ENCODE measurements around the gene HSPB2. TPM values are rescaled to one million over a fixed set of nuclear protein-coding genes. Genes with fewer than 3 reads are reported as not detected.
"Not testable (repeated sequence)": the region's sequence is repeated elsewhere in the genome, so short reads cannot be mapped to it uniquely, and the experiment has no call there.

Gene HSPB2
- total RNA-seq, 1 donor from 2014 or later = 43.7 TPM

DNA sequence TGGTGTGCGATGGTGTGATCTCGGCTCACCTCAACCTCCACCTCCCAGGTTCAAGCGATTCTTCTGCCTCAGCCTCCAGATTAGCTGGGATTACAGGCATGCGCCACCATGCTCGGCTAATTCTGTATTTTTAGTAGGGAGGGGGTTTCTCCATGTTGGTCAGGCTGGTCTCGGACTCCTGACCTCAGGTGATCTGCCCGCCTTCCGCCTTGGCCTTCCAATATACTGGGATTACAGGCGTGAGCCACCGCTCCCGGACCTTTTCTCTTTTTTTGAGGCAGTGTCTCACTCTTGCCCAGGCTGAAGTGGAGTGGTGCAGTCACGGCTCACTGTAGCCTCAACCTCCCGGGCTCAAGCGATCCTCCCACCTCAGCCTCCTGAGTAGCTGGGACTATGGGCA is 20.6 kb downstream of the HSPB2 start:
- ATAC-seq; DNase-seq (ENCODE audit: missing footprints); intact Hi-C loops (cut with DNase I): not testable (repeated sequence)

DNA sequence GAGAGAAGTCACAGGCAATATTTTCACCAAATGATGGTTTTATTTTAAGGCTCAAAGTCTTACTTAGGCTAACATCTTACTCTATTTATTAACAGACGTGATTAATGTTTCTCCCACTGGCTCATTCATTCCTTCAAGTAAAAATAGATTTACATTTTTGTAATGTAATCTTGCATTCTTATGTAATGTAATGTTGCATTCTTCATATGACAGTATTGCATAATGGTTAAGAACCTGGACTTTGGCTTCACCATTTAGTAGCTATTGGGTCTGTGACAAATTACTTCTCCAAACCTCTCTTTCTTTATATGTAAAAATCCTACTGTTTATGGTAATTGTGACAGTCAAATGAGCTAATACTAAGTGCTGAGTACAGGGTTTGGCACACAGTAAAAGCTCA is 21.3 kb downstream of the HSPB2 start:
- no peak for ATAC-seq

DNA sequence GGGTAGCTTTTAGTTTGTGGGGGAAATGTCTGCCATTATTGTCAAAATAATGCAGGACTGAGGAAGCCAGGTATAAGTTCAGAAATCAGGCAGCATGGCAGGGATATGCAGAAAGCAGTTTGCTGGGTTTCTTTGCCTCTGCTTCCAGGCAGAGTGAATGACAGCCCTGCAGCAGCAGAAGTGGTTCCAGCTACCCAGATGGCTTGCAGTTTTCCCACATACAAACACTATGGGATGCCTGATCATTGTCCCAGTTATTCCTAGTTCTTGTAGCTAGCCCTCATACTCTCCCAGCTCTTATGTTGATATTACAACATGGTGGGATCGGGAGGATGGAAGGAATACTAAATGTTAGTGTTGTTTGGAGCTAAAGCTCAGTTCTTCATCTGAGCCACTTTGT is 21.8 kb downstream of the HSPB2 start:
- intact Hi-C loops (cut with DNase I) = loop anchor here (2.0 kb wide), 1 partner anchor 42 kb away; no protein-coding TSS in a partner anchor

More for the DNA sequence above, 21.3 kb downstream of the HSPB2 start:
- intact Hi-C loops (cut with DNase I) = loop anchor here (2.0 kb wide), 1 partner anchor 43 kb away; no protein-coding TSS in a partner anchor
- no peak for DNase-seq (ENCODE audit: missing footprints)

DNA sequence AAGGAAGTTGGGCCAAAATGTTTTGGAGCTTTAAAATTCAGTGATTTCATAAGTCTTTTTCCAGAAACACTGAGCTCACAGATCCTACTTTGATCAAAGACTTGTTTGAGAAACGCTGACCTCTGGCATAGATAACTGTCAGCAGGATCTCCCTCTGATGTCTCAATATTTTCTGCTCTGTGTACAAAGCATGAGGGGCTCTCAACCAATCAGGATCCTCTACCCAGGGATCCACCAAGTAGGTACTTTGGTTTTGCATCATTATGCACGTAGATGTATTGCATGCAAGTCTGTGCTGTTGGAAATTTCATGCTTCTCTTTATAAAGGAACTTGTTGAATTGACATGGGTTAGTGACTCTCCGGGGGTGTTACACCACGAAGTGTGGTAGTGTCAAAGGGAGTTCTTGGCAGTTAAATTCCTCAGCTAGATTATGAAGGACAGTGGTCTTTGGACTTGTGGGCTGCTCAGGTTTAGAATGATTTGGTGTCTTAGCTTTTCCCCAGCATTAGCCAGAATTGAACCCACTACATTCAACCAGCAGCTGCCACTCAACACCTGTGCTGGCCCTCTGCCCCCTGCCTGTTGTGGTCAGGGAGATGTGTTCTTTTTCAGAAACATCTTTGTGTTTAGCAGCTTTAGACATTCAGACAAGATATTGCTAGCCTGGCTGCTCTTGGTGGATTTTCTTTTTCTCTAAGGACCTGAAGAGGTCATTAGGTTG is 22.9 kb downstream of the HSPB2 start:
- intact Hi-C loops (cut with DNase I) = loop anchor here (2.0 kb wide), 1 partner anchor 41 kb away; no protein-coding TSS in a partner anchor
- ATAC-seq = no peak
- no peak for DNase-seq (ENCODE audit: missing footprints)

More for the DNA sequence above, 21.8 kb downstream of the HSPB2 start:
- DNase-seq (ENCODE audit: missing footprints) (no peak), ATAC-seq (no peak)

DNA sequence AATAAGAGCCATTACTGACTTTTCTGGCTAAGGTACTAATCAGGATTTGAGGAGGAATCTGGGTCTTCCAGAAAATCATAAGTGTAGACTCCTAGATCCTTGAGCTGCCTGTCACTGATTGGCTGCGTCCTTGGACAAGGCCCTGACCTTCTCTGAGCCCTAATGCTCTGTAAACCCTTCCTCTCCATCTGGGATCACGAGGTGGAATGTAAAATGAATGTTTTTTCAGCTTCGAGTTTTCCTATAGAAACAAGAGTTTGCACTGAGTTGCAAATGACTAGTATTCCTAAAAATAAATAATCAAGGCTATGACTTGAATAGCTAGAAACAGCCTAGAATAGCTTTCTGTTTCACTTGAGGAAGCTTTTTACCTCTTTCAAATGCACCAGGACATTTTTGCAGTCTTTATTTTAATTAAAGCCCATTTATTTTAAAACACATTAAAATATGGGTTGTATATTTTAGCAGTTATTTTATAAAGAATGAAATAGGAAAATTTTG is 23.6 kb downstream of the HSPB2 start:
- ATAC-seq (no peak), DNase-seq (ENCODE audit: missing footprints) (no peak)
- intact Hi-C loops (cut with DNase I) = no loop called here

DNA sequence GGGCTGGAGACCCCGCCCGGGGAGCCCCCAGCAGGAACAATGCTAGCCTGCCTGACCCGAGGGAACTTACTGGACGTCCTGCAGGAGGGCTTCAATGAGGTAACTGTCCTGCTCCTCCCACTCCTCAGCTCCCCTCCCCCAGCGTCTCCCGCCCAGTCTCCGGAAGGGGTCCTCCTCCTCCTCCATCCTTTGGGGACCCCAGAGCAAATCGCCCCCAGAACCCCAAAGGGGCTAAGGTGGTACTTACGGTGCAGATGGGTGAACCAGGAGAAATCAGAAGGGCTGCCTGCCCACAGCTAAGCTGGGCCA is 24.9 kb downstream of the HSPB2 start:
- DNase-seq (ENCODE audit: missing footprints) (no peak), ATAC-seq (peak; percentile 1)
- intact Hi-C loops (cut with DNase I) = no loop called here

DNA sequence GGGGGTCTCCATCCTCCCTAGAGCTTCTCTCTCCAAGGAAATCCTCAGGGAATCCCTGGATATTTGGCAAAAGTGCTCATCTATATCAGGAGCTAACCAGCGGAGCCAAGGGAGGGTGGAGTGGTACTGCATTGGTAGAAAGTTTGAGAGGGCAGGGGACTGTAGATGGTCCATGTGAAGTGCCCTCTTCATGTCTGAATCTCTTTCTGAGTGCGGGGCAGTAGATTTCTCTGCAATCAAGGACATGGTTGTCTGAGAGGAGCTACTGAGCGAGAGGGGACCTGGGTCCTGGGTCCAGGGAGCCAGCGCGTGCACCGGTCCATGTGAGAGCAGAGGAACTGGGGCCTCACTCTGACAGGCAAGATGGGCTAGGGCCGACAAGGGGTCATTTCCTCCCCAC is 25.3 kb downstream of the HSPB2 start:
- ATAC-seq = peak; percentile 3
- no peak for DNase-seq (ENCODE audit: missing footprints)
- intact Hi-C loops (cut with DNase I) = no loop called here

DNA sequence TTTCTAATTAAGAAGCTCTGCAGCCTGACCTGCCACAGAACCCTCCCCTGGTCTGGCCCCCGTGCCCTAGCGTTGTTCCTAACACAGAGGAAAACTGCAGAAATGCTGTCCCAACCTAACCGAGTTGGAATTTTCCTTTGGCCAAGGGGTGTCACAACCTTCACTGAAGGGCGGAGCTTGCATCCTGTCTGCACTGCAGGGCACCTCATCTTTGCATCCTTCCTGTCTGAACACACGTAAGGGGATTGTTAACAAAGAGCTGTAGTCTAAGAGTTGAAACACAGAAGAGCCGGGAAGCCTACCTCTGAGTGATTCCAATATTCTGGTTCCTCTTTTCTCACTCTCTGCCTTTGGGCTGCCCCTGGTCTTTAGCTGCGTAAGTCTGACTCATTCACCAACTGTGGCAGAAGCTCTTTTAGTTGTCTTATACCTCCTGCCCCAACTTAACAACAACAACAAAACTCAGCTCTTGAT is 26.2 kb downstream of the HSPB2 start:
- DNase-seq (ENCODE audit: missing footprints) = no peak
- ATAC-seq = no peak
- intact Hi-C loops (cut with DNase I) = no loop called here

DNA sequence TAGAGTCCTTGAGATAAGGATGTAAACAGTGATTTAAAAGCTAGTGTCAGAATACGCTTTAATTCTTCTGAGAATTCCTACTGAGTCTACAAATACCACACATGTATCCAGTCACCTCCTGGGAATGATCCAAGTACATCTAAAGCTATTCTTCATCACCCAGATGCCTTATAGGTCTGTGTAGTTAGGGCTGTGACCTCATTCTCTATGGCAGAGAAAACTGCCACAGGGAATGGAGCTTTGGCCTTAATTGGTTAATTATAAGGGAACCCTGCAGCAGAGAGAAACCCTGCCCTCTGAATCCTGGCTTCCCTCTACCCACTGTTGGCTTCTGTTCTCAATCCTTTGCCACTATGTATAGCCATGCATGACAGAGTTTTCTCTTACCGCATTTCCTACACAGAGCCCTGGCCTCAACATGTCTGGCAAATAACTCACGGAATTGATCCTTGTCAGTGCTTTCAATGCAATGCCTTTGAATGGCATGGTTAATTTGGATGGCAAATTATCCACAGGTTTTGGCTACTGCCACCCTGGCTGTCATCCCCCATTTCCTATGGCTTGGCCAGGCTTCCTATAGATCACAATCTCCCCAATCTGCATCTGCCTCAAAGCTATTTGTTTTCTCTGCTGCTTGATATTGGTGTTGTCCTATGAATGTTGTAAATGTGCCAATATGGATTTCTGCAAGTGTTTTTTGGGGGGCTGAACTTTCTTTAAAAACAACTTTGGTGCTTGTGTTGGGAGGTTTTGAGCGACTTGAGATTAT is 27.5 kb downstream of the HSPB2 start:
- intact Hi-C loops (cut with DNase I) = no loop called here
- ATAC-seq = no peak
- DNase-seq (ENCODE audit: missing footprints) = no peak

DNA sequence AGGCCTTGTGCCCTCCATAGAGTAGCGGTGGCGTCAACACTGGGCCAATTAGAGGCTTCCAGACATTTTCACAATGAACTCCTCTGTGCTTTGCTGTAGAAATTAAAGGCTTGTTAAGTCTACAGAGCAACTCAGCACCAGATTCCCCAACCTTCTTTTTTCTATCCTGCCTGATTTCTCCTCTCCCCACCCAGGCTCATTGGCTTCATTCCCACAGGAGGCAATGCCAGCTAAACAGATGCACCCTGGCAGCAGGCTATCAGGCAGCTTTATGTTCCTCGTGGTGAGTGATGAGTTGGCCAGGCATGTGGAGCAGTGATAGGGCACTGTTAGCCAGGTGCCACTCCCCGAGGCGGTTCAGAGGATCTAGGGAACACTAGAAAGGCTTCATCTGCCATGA is 29.4 kb downstream of the HSPB2 start:
- ATAC-seq (peak; percentile 74), DNase-seq (ENCODE audit: missing footprints) (no peak)
- intact Hi-C loops (cut with DNase I) = no loop called here

DNA sequence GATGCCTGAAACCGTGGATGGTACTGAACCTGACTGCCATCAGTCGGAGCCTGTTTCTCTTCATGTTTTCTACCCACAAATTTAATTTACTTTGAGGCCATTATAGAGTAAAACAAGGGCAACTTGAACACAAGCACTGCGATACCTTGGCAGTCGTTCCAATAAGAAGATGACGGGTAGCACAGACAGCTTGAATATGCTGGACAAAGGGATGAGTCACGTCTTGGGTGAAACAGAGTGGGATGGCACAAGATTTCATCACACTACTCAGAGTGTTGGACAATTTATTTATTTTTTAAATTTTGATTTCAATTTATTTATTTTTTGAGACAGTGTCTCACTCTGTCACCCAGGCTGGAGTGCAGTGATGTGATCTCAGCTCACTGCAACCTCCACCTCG is 30.3 kb downstream of the HSPB2 start:
- intact Hi-C loops (cut with DNase I) = no loop called here
- DNase-seq (ENCODE audit: missing footprints) (no peak), ATAC-seq (no peak)

DNA sequence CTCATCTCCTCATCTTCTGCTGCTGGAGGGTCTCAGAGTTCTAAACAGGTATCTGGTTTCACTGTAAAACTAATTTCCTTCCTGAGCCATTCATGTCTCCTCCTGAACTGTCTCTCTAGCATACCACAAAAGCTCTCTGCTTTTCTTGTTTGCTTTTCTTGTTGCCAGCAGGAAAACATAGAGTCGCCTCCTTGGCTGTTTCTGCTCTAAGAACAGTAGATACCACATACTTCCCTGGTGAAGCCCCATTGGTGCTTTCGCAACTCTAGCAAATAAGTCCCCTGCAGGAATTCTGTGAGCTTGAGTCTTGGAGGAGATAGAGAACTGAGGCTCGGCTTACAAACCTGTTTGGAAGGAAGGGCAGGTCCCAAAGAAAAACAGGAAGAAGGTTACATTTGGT is 31.6 kb downstream of the HSPB2 start:
- intact Hi-C loops (cut with DNase I) = no loop called here
- no peak for ATAC-seq
- no peak for DNase-seq (ENCODE audit: missing footprints)

DNA sequence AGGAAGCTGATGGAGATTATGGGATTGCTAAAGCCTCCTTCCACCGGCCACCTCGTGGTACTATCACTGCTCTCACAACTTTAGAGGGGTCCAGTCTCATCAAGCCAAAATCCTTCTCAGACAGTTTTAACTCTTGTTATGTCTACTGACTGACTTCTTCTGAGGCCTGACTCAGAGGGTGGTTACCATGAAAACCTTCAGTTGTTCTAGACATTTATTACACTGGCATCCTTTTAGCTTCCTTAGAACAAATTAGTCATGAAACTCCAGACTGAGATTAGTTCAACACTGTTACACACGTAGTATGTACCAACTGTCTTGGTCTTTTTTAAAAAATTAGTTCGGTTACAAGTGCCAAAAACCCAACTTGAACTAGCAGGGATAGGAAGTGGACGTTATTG is 32.1 kb downstream of the HSPB2 start:
- ATAC-seq (no peak), DNase-seq (ENCODE audit: missing footprints) (no peak)
- intact Hi-C loops (cut with DNase I) = no loop called here

DNA sequence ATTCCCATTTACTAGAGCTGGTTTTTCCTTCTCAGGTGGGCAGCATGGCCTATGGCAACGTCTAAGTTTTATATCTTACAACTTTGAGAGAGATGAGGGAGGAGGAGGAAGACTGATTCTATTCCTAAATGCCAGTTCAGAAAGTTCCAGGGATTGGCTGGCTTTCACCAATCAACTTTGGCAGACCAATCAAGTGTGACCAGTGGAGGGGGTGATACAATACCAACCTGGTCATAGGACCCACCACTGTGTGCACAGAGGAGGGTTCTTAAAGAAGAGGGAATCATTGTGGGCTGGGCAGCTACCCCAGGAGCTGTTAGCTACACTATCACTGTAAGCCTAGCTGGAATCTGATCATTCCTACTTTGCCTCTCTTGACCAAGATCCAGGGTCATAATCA is 32.7 kb downstream of the HSPB2 start:
- ATAC-seq (no peak), DNase-seq (ENCODE audit: missing footprints) (no peak)
- intact Hi-C loops (cut with DNase I) = no loop called here

DNA sequence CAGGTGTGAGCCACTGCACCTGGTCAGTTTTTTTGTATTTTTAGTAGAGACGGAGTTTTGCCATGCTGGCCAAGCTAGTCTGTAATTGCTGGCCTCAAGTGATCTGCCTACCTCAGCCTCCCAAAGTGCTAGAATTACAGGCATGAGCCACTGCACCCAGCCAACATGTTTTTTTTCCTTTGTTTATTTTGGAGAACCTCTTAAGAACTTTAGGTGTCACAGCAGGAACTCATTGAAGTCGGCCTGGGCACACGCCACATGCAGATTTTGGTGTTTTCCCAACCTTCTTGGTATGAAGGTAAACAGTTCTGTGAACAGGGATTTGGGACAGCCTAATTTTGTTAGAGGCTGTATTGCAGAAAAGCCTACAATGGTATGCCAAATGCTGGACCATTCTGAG is 34.0 kb downstream of the HSPB2 start:
- DNase-seq (ENCODE audit: missing footprints) (no peak), ATAC-seq (no peak)
- intact Hi-C loops (cut with DNase I) = no loop called here

DNA sequence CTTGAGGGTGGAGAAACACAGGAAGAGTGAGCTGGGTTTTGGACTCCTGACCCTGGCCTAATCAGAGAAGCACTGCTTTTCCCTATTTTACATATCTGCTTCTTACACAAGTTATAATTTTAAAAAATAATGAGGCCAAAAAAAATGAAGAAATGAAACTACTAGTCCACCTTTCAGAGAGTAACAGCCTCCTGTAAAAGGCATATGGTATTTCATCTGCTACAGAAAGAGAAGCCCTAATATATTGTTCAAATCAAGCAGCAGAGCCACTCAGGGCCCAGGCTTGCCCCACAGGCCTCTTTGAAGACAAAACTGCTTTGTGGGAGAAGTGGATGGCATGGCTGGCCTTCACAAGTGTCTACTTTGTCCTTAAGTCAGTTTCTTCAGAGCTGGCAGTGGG is 34.6 kb downstream of the HSPB2 start:
- intact Hi-C loops (cut with DNase I) = no loop called here
- DNase-seq (ENCODE audit: missing footprints) (no peak), ATAC-seq (no peak)

DNA sequence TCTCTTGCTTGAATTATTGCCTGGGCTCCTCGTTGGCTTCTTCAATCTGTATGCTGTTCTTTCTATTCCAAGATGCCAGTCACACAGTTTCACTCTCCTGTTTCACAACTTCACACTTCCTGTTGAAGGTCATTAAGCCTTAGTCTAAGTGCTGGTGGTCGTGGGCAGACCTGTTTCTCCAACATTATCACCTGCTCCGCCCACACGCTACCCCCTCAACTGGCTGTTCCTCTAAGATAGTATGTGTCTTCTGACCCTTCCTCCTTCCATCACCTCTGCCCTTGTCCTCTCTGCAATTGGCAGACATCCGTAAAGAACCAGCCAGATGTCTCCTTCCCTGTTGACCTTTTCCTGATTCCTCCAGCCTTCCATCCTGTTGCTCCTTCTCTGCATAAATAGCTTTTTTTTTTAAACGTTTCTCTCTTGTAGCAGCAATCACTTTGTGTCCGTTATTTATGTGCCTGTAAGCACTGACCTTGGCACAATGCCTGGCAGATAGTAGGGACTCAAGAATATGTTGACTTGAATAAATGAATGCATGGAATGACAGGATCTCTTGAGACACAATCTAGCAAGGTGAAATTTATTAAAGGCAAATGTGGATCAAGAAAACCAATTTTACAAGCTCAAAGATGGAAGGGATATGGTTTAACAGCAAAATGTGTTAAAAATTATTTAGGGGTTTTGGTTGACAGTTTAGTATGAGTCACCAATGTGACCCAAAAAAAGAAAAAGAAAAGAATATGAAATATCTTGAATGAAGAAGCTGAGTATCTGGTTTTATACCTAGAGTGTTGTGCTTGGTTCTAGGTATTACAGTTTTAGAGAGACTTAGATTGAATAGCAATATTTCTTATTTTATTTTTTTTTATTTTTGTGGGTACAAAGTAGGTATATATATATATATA is 37.2 kb downstream of the HSPB2 start:
- intact Hi-C loops (cut with DNase I) = no loop called here
- DNase-seq (ENCODE audit: missing footprints) = no peak
- ATAC-seq = no peak

DNA sequence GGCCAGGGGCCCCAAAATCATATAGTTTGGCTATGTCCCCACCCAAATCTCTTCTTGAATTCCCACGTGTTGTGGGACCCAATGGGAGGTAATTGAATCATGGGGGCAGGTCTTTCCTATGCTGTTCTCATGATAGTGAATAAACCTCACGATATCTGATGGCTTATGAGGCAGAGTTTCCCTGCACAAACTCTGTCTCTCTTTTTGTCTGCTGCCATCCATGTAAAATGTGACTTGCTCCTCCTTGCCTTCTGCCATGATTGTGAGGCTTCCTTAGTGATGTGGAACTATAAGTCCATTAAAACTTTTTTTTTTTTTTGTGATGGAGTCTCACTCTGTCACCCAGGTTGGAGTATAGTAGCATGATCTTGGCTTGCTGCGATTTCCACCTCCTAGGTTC is 39.0 kb downstream of the HSPB2 start:
- no peak for DNase-seq (ENCODE audit: missing footprints)
- no peak for ATAC-seq
- intact Hi-C loops (cut with DNase I) = no loop called here

DNA sequence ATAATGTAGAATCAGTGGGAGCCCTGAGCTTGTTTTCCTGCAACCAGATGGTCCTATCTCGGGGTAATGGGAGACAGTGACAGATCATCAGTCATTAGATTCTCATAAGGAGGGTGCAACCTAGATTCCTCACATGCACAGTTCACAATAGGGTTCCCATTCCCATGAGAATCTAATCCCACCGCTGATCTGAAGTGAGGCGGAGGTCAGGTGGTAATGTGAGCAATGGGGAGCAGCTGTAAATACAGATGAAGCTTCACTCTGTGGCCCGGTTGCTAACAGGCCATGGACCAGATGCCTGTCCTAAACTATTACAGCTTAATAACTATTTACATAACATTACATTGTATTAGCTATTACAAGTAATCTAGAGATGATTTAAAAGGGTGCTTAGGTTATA is 41.6 kb downstream of the HSPB2 start:
- ATAC-seq (no peak), DNase-seq (ENCODE audit: missing footprints) (no peak)
- intact Hi-C loops (cut with DNase I) = no loop called here

All from Right ventricle myocardium inferior (tissue), 1 donor.